NCI-H526 (cell line): ENCODE measurements around the gene VPS51.

Experiments used
- DNase-seq, 2 experiments: peaks; one replicate each; lab custom pipeline; 2025; lab: John Stamatoyannopoulos, UW

Gene VPS51

DNA sequence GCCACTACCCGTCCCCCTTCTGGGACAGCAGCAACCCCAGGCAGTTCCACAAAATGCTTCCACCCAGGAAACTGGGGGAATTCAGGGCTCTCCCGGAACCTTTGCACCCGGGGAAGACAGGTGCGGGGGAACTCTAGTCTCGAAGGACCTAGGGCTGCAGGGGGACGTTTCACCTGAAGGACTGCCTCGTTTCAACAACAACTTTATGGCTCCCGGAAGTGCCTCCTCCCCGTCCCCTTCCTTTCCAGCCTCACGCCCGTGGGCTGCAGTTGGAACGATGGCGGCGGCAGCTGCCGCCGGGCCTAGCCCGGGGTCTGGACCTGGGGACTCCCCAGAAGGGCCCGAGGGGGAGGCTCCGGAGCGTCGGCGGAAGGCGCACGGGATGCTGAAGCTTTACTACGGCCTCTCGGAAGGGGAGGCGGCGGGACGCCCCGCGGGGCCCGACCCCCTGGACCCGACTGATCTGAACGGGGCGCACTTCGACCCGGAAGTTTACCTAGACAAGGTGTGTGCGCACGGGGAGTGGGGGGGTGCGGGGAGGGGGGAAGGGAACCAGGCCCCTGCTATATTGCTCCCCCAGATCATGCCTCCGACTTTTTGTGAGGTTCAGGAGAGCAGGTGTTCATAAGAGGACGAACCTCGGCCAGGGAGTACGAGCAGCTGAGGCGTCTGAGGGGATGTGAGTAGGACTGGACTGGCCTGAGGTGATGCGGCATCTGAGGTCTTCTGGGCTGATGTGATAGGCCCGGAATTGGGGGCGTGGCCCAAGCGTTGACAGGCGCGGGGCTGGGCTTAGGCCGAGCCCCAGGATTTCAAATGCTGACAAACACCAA is at the start of gene VPS51:
VPS51 (plus strand) TSS at position 241 of the 833 bp plus-strand sequence; CDS start at position 278, 37 bp downstream.
- DNase-seq: peak; percentile 90 to 95

DNA sequence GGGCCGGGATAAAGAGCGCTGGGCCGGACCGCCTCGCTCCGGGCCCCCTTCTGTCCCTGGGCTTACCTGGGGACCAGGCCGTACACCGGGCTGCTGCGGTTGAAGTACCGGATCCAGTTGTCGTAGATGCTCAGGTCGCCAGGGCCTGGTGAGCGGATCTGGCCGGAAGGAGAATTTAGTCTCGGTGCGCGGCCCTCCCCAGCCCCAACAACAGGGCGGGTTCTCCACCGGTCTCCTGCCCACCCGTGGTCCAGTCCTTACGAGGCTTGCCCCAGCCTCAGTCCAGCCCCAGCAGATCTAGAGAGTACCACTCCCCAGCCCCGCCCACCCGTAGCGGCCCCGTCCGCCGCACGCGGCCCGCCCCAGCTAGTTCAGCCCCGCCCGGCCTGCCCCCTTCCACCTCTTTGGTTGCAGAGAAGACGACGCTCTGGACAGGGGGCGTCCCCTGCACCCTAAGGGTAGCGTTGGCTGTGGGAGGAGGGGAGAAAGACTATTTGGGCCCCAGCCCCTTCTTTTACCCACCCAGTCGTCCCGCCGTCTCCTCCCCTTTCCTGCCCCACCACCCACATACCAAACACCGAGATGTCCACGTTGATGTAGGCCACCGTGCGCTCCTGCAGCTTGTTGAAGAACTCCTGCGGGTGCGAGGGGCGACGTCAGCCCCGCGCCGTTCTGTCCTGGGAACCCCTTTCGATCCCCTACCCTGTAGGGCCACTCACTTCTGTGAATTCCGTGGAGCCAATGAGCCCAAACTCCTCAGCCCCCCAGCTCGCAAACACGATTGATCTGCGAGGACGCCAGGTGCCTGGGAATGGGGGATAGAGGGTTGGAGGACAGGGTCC is 48.2 kb upstream of the VPS51 start:
- DNase-seq: no peak

- no peak for DNase-seq
Observed at GRCh38 chr11:65051398-65051858, 44.6 kb upstream of the VPS51 start.

DNA sequence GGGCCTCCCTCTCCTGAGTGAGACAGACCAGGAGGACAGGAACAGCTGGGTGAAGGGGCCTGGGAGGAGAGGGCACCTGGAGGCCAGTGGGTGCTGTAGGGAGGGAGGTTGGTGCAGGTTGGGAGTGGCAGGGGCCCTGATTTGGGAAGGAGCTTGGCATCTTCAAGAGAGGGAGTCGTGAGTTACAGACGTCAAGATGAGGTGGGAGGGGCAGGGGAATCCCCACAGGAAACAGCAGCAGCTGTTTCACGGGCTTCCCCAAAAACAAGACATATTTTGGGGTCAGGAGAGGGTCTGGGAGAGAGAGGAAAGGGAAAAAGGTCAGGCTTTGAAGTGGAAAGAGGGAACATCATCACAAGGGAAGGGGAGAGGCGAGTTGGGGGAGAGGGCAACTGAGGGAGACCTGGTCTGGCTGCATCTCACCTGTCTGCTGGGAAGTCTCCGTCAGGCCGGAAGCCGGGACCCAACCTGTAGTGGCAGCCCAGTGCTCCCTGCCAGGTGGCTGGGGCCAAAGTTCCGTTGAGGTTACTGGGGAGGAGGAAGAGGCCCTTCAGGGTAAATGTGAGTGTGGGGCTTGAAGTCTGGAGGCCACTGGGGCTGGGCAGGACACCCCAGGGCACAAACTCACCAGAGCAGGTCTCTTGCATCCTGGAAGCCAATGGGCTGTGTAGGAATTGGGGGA is 42.0 kb upstream of the VPS51 start:
- no peak for DNase-seq

GRCh38 chr11:65055538-65055937 is 40.5 kb upstream of the VPS51 start:
- DNase-seq: no peak

- DNase-seq: no peak
Observed at GRCh38 chr11:65056999-65057398, 39.0 kb upstream of the VPS51 start.

DNA sequence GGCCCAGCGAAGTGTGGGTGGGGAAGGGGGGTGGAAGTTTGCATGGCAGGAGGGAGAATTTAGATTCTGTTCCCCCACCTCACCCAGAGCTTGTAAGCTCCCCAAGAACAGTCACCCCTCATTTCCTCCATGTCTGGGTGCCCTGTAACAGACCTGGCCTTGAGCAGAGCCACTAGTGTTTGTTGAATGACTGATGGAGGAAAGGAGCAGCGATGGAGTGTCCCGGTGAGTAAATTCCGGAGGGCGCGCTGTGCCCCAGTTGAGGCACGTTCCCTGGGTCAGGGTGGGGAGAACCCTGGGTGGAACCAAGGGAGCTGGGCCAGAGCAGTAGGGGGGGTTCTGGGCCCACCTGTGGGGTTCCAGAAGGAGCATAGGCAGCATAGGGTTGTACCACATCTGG is 38.5 kb upstream of the VPS51 start:
- no peak for DNase-seq

DNA sequence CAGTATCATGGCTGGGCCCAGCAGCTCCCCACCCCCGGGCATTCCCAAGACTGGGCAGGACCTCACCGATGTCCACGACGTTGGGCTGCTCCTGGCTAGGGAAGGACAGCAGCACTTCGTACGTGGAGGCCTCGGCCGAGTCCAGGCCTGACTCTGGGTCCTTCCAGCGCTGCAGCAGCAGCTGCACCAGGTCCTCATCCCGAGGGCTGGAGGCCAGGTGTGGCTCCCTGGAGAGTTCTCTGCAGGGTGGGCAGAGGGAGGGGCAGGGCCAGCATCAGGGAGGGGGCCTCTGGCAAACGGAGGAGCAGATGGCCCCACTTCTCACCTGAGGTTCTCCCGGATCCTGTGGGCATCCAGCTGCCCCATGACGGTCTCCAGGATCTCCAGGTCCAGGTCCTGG is 38.0 kb upstream of the VPS51 start:
- no peak for DNase-seq

GRCh38 chr11:65058419-65059054 is 37.5 kb upstream of the VPS51 start, which contains the start of gene NAALADL1:
Gene NAALADL1, minus strand, starts transcription at chr11:65058553. Its CDS starts 32 bp downstream, at chr11:65058521.
- no peak for DNase-seq

GRCh38 chr11:65059523-65059922 is 36.5 kb upstream of the VPS51 start:
- DNase-seq: no peak

DNA sequence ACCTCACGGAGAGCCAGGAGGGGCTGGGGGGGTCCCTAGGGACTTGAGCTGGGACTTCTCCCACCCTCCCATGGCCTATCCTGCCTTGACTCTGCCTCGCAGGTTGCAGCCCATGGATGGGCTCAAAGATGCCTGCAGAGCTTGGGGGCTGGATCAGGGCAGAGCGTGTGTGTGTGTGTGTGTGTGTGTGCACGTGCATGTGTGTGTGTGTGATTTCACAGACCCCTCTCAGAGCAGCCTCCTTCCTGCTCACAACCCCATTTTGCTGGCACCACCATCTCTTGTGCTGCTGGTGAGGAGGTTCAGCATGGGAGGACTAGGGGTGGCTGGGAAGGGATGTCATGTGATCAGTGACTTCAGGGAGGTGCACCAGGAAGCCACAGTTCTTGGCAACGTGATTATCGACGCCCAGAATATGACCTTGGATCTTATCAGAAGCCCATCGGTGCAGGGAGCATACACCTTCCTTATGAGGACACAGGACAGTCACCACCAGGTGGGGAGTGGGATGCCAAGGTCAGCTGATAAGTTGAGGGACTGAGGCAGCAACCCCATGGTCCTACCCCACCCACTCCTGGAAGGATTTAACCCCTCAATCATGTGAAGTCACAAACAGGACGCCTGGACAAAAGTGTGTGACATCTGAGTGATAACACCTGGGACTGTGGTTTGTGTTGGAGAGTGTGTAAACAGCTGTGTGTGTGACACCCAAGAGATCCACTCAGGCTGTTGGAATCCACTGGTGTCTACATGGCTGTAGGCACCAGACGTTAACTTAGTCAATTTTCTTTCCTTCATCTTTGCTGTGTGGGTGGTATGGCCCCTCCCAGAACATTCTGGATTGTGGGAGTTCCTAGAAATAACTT is 35.8 kb upstream of the VPS51 start:
- DNase-seq: no peak

GRCh38 chr11:65060913-65061408 is 35.1 kb upstream of the VPS51 start:
- peak in 1 of 2 experiments; percentile 53 for DNase-seq

- no peak for DNase-seq
Observed at GRCh38 chr11:65063532-65063931, 32.5 kb upstream of the VPS51 start.

- DNase-seq: no peak
Observed at GRCh38 chr11:65064847-65065240, 31.2 kb upstream of the VPS51 start.

GRCh38 chr11:65065851-65066250 is 30.2 kb upstream of the VPS51 start:
- no peak for DNase-seq

DNA sequence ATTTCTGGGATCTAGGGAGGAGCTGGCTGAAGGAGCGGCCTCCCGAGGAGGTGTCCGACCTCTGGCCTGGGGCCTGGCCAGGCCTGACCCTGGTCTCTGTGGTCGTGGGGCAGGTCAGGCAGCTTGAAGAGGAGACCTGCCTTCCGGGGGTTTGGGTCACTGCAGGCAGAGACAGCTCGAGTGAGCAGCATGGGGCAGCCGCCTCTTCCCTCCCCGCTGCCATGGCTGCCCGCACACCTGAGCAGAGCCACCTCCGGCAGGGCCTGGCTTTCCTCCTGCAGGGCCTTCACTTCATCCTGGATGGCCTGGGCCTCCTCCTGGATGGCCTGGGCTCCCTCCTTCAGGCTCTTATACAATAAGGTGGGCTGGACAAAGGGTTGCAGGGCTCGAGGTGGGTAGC is 29.7 kb upstream of the VPS51 start:
- no peak for DNase-seq

GRCh38 chr11:65066805-65067291 is 29.2 kb upstream of the VPS51 start:
- peak; percentile 11 to 58 for DNase-seq

DNA sequence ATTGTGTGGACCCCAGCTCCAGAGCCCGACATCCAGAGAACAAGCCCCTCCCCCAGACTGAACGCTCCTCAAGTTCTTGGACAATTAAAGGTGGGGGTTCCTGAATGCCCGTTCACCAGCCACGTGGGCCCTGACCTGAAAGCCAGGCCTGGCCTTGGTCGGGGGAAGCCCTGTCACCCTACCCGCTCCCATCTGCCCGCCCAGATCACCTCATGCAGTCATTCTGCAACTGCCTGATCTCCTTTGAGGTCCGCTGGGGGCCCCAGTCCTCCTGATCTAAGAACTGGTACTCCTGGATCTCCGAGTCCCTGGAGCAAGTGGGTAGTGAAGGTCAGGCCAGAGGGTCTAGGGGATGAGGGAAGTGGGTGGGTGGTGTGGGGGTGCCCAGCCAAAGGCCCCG is 28.6 kb upstream of the VPS51 start:
- no peak for DNase-seq

- DNase-seq: peak in 1 of 2 experiments; percentile 28
Observed at GRCh38 chr11:65069217-65069616, 26.8 kb upstream of the VPS51 start.

DNA sequence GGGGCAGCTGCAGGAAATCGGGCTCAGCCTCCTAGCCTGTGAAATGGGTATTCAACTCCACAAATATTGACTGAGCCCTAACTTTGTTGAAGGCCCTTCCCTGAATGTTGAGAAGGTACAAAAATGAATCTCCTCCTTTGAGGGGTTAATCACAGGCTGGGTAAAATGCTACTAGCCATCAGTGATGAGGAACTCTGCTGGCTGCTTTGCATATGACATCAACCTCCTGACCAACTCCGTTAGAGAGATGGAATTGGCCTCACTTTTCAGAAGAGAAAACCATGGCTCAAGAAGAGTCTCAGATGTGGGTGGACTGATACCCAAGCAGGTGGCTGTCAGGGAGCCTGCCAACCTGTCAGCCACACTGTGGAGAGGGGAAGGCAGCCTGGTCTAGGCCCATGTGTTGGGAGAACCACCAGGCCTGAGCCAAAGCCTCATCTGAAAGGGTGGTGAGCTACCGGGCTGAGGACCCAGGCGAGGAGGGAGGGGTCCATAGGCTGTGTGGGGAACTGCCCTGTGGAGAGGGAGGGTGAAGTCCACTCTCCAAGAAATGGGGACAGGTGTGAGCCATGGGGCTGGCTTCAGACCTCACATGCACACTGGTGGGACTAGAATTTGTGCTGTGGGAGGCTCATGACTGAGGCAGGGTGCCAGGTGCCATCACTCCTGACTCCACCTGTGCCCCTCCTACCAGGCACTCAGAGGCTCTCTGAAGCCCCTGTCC is 23.9 kb upstream of the VPS51 start:
- no peak for DNase-seq
